ENCODE measurements around the gene MYOM3.

Gene MYOM3

GRCh38 chr1:24138476-24139221, 26.7 kb upstream of the MYOM3 start:
- no peak for DNase-seq

DNA sequence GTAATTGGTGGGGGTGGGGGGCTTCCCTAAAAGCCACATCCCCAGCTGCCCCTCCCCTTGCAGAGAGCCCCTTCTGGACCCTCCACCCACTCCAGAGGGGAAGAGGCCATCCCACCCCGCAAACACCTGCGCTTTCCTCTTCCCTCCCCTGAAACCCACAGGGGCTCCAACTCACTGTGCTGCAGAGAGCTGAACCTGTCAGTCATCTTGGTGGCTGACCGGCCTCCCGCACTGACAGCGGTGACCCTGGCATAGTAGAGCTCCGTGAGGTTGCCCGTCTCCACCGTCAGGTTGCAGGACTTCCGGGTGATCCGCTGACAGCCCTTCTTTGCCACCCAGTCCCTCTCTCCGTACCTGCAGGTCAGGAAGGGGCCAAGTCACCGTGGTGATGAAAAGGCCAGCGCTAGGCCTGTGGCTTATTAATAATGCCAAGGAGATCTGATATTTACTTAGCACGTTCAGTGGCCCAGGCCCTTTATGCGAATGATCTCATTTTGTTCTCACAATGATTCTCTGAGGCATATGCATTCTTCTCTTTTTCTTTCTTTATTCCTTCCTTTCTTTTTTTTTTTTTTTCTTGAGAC, 25.1 kb upstream of the MYOM3 start:
- no peak for DNase-seq

GRCh38 chr1:24134376-24134775, 22.4 kb upstream of the MYOM3 start:
- DNase-seq: no peak

- DNase-seq: no peak
Measured at GRCh38 chr1:24133819-24134218, 21.9 kb upstream of the MYOM3 start.

GRCh38 chr1:24130385-24130784, 18.4 kb upstream of the MYOM3 start:
- DNase-seq: no peak

- DNase-seq: no peak
Measured at GRCh38 chr1:24127801-24128363, 15.9 kb upstream of the MYOM3 start.

DNA sequence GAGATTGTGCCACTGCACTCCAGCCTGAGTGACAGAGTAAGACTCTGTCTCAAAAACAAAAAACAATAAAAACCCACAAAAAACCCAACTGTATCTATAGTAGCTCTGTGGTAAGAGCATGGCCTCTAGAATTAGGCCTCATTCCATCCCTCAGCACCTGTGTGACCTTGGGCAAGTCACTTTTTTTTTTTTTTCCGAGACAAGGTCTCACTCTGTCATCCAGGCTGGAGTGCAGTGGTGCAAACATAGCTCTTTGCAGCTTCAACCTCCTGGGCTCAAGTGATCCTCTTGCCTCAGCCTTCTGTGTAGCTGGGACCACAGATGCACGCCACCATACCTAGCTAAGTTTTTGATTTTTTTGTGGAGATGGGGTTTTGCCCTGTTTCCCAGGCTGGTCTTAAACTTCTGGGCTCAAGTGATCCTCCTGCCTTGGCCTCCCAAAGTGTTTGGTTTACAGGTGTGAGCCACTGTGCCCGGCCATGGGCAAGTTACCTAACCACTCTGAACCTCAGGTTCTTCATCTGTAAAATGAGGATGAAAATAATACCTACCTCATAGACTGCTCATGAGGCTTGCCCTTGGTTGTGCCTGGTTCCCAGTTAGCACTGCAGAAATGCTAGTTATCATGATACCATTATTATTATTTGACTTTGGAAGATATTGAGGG, 15.3 kb upstream of the MYOM3 start:
- DNase-seq: no peak

GRCh38 chr1:24126672-24127023, 14.7 kb upstream of the MYOM3 start:
- no peak for DNase-seq

GRCh38 chr1:24126018-24126671, 14.2 kb upstream of the MYOM3 start:
- DNase-seq: no peak

GRCh38 chr1:24125456-24125855, 13.5 kb upstream of the MYOM3 start:
- DNase-seq: no peak

DNA sequence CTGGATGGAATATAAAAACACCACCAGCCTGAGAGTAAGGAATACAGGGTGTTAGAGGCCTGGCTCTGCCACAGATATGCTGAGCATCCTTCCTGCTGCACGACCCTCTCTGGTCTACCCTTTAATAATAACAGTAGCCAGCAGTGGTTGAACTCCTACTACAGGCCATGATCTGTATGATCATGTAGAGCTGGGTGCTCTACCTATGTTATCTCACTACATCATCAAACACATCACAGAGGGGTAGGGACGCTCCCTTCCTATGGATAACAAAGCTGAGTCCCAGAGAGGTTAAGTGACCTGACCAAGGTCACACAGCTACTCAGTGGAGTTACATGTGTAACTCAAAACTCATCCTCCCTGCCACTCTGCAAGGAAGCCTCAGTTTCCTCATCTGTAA, 13.0 kb upstream of the MYOM3 start:
- DNase-seq: no peak

GRCh38 chr1:24123611-24124010, 11.7 kb upstream of the MYOM3 start:
- no peak for DNase-seq

DNA sequence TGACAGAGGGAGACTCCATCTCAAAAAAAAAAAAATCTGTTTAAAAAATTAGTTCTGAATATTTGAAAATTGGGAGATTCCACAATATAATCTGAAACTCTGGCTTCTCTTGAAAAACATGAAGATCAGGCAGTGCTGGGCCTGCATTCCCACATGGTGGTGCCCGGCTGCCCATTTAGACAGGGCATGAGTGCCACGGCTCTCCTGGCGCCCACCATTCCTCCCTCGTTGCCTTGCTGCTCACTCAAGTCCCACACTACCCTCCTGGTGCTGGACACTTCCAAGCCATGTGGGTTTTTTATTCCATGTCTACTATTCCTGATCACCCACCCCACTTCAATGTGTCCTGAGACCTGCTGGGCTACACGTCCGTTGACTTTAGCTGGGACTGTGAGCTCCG, 10.8 kb upstream of the MYOM3 start:
- DNase-seq: no peak

DNA sequence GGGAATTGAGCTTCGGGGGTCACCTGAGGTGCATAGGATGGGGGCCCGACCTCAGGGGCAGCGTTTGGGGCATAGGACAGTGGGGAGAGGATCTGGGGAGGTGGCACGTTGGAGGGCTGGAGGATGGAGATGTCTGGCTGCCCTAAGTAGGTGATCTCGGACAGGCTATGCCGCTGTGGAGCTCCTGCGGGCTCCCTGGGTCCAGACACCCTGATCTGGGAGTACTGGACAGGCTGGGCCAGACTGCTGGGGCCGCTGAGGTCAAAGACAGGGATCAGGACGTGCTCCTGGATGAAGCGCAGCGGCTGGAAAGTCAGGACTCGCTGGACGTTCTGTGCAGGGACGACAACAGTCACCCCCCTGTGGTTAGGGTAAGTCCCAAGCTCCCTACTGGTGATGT, 9.5 kb upstream of the MYOM3 start:
- no peak for DNase-seq

GRCh38 chr1:24120965-24121364, 9.0 kb upstream of the MYOM3 start:
- DNase-seq: no peak

DNA sequence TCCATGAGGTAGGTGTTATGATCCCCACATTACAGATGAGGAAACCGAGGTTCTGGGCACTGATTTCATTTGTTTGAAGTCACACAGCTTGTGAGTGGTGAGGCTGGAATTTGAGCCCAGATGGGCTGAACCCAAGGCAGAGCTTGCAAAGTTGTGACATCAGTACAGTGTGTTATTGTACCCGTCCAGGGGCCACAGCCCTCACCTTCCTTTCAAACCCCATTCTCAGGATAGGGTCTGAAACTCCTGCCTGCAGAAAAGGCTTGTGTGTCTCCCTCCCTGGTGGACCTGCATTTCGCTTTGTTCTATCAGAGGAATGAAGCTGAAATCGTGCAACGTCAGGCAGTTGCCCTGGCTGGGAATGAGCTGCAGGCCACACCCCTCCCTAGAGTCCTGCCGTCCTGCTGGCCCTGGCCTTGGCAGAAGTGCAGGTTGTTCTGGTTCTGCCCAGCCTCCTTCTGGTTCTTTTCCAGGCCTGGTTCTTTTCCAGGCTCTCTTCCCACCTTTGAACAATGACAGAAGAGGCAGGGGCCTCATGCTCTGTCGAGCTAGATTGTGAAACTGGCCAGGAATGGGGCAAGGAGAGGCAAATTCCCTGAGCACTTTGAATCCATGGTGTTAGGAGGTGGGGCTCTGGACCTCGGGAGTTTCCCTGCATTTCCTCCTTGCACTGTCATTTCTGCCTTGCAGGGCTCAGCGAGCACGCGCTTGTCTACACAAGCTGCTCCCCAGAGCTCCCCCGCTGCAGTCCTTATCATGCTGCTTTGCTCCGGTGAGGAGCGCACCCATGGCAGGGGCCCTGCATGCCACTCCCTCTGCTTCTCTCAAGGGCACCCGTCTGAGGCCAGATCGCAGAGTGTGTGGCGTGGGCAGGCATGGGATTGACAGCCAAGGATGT, 8.2 kb upstream of the MYOM3 start:
- DNase-seq: no peak

- DNase-seq: no peak
Measured at GRCh38 chr1:24119489-24119858, 7.5 kb upstream of the MYOM3 start.

GRCh38 chr1:24118410-24119242, 6.7 kb upstream of the MYOM3 start:
- no peak for DNase-seq

- DNase-seq: no peak
Measured at GRCh38 chr1:24117722-24118409, 5.9 kb upstream of the MYOM3 start.

- no peak for DNase-seq
Measured at GRCh38 chr1:24117132-24117531, 5.2 kb upstream of the MYOM3 start.

GRCh38 chr1:24114753-24115152, 2.8 kb upstream of the MYOM3 start:
- DNase-seq: no peak

Measured in activated effector memory CD4-positive, alpha-beta T cell treated with anti-CD3 and anti-CD28 coated beads, Interleukin-2, amount 50 U/mL, for 16 hours (primary cell).